Neural progenitor cell (in vitro differentiated cells): ENCODE measurements around the gene NF2. TPM values are rescaled to one million over a fixed set of nuclear protein-coding genes. Genes with fewer than 3 reads are reported as not detected.

ENCODE experiments used
- DNase-seq: peaks from one replicate; pipeline ENCODE4 v3.0.0-alpha.2; 2016; ENCODE audit warnings: low spot score
- H2AFZ ChIP-seq: fragments of 200-600 bp; sonication (generic); replicated peaks from 2 replicates; pipeline ENCODE4 v1.6.1; 2016; ENCODE audit warnings: antibody characterized with exemption
- H3F3A ChIP-seq: fragments of 200-600 bp; sonication (generic); 2 replicates; pipeline ENCODE4 v1.6.1; 2016; ENCODE audit warnings: antibody characterized with exemption, low read depth
- H3K27ac ChIP-seq: fragments of 200-600 bp; sonication (generic); 2 replicates; pipeline ENCODE4 v1.5.1; 2016; ENCODE audit warnings: mild to moderate bottlenecking
- H3K27me3 ChIP-seq: fragments of 200-600 bp; sonication (generic); 2 replicates; pipeline ENCODE4 v1.6.1; 2016; ENCODE audit warnings: mild to moderate bottlenecking, moderate library complexity
- H3K36me3 ChIP-seq: fragments of 200-600 bp; sonication (generic); 2 replicates; pipeline ENCODE4 v1.5.1; 2016
- H3K4me1 ChIP-seq: fragments of 200-600 bp; sonication (generic); 2 replicates; pipeline ENCODE4 v1.6.1; 2016; ENCODE audit warnings: mixed run types
- H3K4me2 ChIP-seq: fragments of 200-600 bp; sonication (generic); 2 replicates; pipeline ENCODE4 v1.6.1; 2016
- H3K4me3 ChIP-seq: fragments of 200-600 bp; sonication (generic); 2 replicates; pipeline ENCODE4 v1.5.1; 2016
- H3K79me2 ChIP-seq: fragments of 200-600 bp; sonication (generic); 2 replicates; pipeline ENCODE4 v1.6.1; 2016; ENCODE audit warnings: low read depth
- H3K9ac ChIP-seq: fragments of 200-600 bp; sonication (generic); 2 replicates; pipeline ENCODE4 v1.6.1; 2016
- H3K9me3 ChIP-seq: fragments of 200-600 bp; sonication (generic); 2 replicates; pipeline ENCODE4 v1.5.1; 2016; ENCODE audit warnings: low read depth
- H4K20me1 ChIP-seq: fragments of 200-600 bp; sonication (generic); 2 replicates; pipeline ENCODE4 v1.6.1; 2016; ENCODE audit warnings: low read depth
- H3K27ac Mint-ChIP-seq: 3 replicates; pipeline ENCODE4 v1.8.0; 2021; ENCODE audit warnings: mixed read lengths
- H3K27me3 Mint-ChIP-seq: 2 replicates; pipeline ENCODE4 v1.8.0; 2022; ENCODE audit warnings: low read depth, mild to moderate bottlenecking, inconsistent platforms, moderate library complexity, mixed read lengths; ENCODE audit not compliant: insufficient read depth
- H3K36me3 Mint-ChIP-seq: 3 replicates; pipeline ENCODE4 v1.8.0; 2021; ENCODE audit warnings: mixed read lengths
- H3K4me1 Mint-ChIP-seq: 3 replicates; pipeline ENCODE4 v1.8.0; 2021; ENCODE audit warnings: mixed read lengths
- H3K4me3 Mint-ChIP-seq: 3 replicates; pipeline ENCODE4 v1.8.0; 2021; ENCODE audit warnings: mild to moderate bottlenecking, moderate library complexity, mixed read lengths
- H3K9me3 Mint-ChIP-seq: 3 replicates; pipeline ENCODE4 v1.8.0; 2020; ENCODE audit warnings: mixed read lengths
- CTCF ChIP-seq: fragments of 200-600 bp; sonication (generic); IDR thresholded peaks from 2 replicates; pipeline ENCODE4 v1.5.1; 2017; ENCODE audit warnings: antibody characterized with exemption, mild to moderate bottlenecking
- EZH2 ChIP-seq: fragments of 200-600 bp; sonication (generic); IDR thresholded peaks from 2 replicates; pipeline ENCODE4 v1.6.1; 2017; ENCODE audit warnings: antibody characterized with exemption, mild to moderate bottlenecking, moderate library complexity
- EZH2phosphoT487 ChIP-seq: fragments of 200-600 bp; sonication (generic); IDR thresholded peaks from 2 replicates; pipeline ENCODE4 v1.6.1; 2017; ENCODE audit warnings: antibody characterized with exemption
- total RNA-seq: library from RNA; depleted of rRNA; stranded (reverse); fragments of >200 nt; gene quantifications from 2 replicates; pipeline ENCODE4 v1.2.3, GENCODE V29; 2015; ENCODE audit warnings: low replicate concordance

NF2 gene
- total RNA-seq, 1 donor from 2014 or later, result 18.7 TPM

GRCh38 chr22:29621761-29622526 lies 18.5 kb downstream of the NF2 start:
- no peak overlapping the region for H3K4me3 Mint-ChIP-seq
- H3K27ac ChIP-seq, result no peak overlapping the region
- peaks cover 25% of the 10 kb centered on the region for H3K4me1 Mint-ChIP-seq

GRCh38 chr22:29623059-29623458 lies 19.6 kb downstream of the NF2 start:
- H3K27me3 Mint-ChIP-seq, result peaks cover 2% of the 10 kb centered on the region
- no peaks in the 10 kb centered on the region for H3K9me3 Mint-ChIP-seq
- H3K4me3 Mint-ChIP-seq, result no peak overlapping the region
- Histone ChIP-seq H3K9ac (no peak overlapping the region), H3K4me1 (no peaks in the 10 kb centered on the region), H3K4me2 (no peak overlapping the region), H3K9me3 (no peaks in the 10 kb centered on the region), H3K36me3 (no peaks in the 10 kb centered on the region), H4K20me1 (no peaks in the 10 kb centered on the region), H2AFZ (no peak overlapping the region), H3K27me3 (no peaks in the 10 kb centered on the region), H3K79me2 (peaks cover 26% of the 10 kb centered on the region), H3K4me3 (no peak overlapping the region), H3F3A (no peaks in the 10 kb centered on the region), H3K27ac (no peak overlapping the region)
- no peak for DNase-seq
- H3K27ac Mint-ChIP-seq, result no peak overlapping the region
- TF ChIP-seq CTCF, result no peak
- no peak for TF ChIP-seq EZH2phosphoT487
- no peak for TF ChIP-seq EZH2
- peaks cover 18% of the 10 kb centered on the region for H3K4me1 Mint-ChIP-seq
- no peaks in the 10 kb centered on the region for H3K36me3 Mint-ChIP-seq

More at GRCh38 chr22:29621761-29622526, 18.5 kb downstream of the NF2 start:
- TF ChIP-seq CTCF (no peak), EZH2 (no peak), EZH2phosphoT487 (no peak)
- no peaks in the 10 kb centered on the region for H3K4me1 ChIP-seq
- H3K36me3 Mint-ChIP-seq, result no peaks in the 10 kb centered on the region
- DNase-seq, result no peak
- peaks cover 2% of the 10 kb centered on the region for H3K27me3 Mint-ChIP-seq
- no peaks in the 10 kb centered on the region for H4K20me1 ChIP-seq
- no peak overlapping the region for H3K4me2 ChIP-seq
- no peaks in the 10 kb centered on the region for H3K36me3 ChIP-seq
- no peak overlapping the region for H3K27ac Mint-ChIP-seq
- no peak overlapping the region for H2AFZ ChIP-seq
- H3K79me2 ChIP-seq, result peaks cover 26% of the 10 kb centered on the region
- H3K9ac ChIP-seq, result no peak overlapping the region
- no peak overlapping the region for H3K4me3 ChIP-seq
- H3F3A ChIP-seq, result no peaks in the 10 kb centered on the region
- H3K27me3 ChIP-seq, result no peaks in the 10 kb centered on the region
- H3K9me3 Mint-ChIP-seq, result no peaks in the 10 kb centered on the region
- no peaks in the 10 kb centered on the region for H3K9me3 ChIP-seq

- Histone ChIP-seq H3K27ac (no peak overlapping the region), H3K4me3 (no peak overlapping the region), H3K9ac (no peak overlapping the region), H3K4me2 (no peak overlapping the region), H4K20me1 (no peaks in the 10 kb centered on the region), H2AFZ (no peak overlapping the region), H3K4me1 (no peaks in the 10 kb centered on the region), H3K79me2 (peaks cover 25% of the 10 kb centered on the region), H3K9me3 (no peaks in the 10 kb centered on the region), H3K36me3 (no peaks in the 10 kb centered on the region), H3F3A (no peaks in the 10 kb centered on the region), H3K27me3 (no peaks in the 10 kb centered on the region)
- H3K36me3 Mint-ChIP-seq, result no peaks in the 10 kb centered on the region
- H3K4me3 Mint-ChIP-seq, result no peak overlapping the region
- H3K4me1 Mint-ChIP-seq, result peaks cover 12% of the 10 kb centered on the region
- peaks cover 2% of the 10 kb centered on the region for H3K27me3 Mint-ChIP-seq
- TF ChIP-seq EZH2 (no peak), CTCF (no peak), EZH2phosphoT487 (no peak)
- H3K27ac Mint-ChIP-seq, result no peak overlapping the region
- no peak for DNase-seq
- no peaks in the 10 kb centered on the region for H3K9me3 Mint-ChIP-seq
These were observed 20.2 kb downstream of the NF2 start for GRCh38 chr22:29623553-29624169.
